ENCODE measurements around the gene SLC24A2.
"Not testable (repeated sequence)": the region's sequence is repeated elsewhere in the genome, so short reads cannot be mapped to it uniquely, and the experiment has no call there.

SLC24A2 gene

DNA sequence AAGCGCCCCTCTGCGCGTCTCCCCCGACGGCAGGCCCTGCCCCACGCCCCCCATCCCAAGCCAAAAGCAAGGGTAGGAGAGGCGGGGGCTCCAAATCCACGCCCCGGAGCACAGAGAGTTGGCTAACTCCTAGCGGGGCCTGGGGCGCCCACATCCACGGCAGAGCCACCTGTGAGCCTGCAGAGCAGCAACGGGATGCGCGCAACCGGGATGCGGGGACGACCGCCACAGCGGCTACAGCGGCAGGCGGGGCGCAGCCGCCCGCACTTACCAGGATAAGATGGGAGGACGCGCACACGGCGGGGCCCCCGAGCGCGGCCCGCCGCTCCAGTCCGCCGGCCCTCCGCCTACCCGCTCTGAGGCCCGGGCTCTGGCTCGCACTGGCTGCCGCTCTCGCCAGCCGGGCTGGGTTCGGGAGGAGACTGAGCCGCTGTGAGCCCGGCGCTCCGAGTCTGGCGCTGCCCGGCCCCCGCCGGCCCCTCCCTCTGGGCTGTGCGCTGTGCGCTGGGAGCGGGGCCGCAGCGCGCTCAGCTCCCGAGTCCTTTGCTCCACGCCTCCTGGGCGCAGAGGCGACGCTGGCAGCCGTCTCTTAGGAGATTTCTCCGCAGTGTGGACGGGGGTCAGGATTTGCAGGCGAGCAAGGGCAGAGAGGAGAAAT, at the start of gene SLC24A2:
SLC24A2 (minus strand) TSS at position 424 of the 658 bp plus-strand sequence.
- TF ChIP-seq, protein P1, sequence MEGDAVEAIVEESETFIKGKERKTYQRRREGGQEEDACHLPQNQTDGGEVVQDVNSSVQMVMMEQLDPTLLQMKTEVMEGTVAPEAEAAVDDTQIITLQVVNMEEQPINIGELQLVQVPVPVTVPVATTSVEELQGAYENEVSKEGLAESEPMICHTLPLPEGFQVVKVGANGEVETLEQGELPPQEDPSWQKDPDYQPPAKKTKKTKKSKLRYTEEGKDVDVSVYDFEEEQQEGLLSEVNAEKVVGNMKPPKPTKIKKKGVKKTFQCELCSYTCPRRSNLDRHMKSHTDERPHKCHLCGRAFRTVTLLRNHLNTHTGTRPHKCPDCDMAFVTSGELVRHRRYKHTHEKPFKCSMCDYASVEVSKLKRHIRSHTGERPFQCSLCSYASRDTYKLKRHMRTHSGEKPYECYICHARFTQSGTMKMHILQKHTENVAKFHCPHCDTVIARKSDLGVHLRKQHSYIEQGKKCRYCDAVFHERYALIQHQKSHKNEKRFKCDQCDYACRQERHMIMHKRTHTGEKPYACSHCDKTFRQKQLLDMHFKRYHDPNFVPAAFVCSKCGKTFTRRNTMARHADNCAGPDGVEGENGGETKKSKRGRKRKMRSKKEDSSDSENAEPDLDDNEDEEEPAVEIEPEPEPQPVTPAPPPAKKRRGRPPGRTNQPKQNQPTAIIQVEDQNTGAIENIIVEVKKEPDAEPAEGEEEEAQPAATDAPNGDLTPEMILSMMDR (IDR thresholded peaks at IDR 0.05; ENCODE audit: low read depth, low read length, missing control alignments) = no peak
- no peak within 1 kb of the TSS for H3K4me3 ChIP-seq (ENCODE audit: low read depth, low read length)
- DNase-seq (ENCODE audit: low read depth) = no peak

DNA sequence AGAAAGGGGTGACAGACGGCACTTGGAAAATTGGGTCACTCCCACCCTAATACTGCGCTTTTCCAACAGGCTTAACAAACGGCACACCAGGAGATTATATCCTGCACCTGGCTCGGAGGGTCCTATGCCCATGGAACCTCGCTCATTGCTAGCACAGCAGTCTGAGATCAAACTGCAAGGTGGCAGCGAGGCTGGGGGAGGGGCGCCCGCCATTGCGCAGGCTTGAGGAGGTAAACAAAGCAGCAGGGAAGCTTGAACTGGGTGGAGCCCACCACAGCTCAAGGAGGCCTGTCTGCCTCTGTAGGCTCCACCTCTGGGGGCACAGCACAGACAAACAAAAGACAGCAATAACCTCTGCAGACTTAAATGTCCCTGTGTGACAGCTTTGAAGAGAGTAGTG, 44.5 kb upstream of the SLC24A2 start:
- not testable (repeated sequence) for DNase-seq (ENCODE audit: low read depth)

DNA sequence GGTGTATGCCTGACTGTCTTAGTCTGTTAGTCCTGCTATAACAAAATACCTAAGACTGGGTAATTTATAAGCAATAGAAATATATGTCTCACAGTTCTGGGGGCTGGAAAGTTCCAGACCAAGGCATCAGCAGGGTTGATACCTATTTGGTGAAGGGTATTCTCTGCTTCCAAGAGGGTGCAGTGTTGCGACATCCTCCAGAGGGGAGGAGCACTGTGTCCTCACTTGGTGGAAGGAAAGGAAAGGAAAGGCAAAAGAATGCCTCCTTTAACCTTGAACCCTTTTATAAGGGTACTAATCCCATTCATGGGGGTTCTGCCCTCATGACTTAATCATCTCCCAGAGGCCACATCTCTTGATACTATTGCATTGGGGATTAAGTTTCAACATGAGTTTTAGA, 42.0 kb upstream of the SLC24A2 start:
- DNase-seq (ENCODE audit: low read depth) = no peak
- TF ChIP-seq, protein P1 (IDR thresholded peaks at IDR 0.05; ENCODE audit: low read depth, low read length, missing control alignments) = no peak
- no peak overlapping the region for H3K4me3 ChIP-seq (ENCODE audit: low read depth, low read length)

More for the DNA sequence above, 44.5 kb upstream of the SLC24A2 start:
- not testable (repeated sequence) for H3K4me3 ChIP-seq (ENCODE audit: low read depth, low read length)

DNA sequence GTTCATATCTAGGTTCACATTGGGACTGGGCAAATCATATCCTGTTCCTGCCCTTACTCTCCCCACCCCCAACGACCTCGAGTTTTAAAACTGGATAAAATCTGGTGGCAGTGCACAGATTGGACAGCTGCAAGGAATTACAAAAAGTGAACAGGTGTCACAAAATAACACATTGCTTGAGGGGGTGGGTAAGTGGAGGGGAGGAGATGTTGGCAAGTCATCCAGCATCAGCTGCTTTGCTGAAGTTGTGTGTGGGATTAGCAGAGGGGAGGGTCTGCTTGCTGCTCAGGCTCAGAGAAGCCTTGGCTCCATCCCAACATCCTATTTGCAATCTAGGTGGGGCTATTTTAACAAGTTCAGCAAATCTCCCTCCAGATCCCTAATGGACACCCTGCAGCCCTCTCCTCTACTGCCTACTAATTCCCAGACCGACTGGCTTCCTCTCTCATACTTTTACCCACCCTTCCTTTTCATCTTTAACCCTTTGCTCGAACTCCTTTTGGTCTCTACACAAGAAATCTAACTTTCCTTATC, 39.8 kb upstream of the SLC24A2 start:
- no peak for DNase-seq (ENCODE audit: low read depth)
- no peak overlapping the region for H3K4me3 ChIP-seq (ENCODE audit: low read depth, low read length)
- TF ChIP-seq, protein P1 (IDR thresholded peaks at IDR 0.05; ENCODE audit: low read depth, low read length, missing control alignments) = no peak

DNA sequence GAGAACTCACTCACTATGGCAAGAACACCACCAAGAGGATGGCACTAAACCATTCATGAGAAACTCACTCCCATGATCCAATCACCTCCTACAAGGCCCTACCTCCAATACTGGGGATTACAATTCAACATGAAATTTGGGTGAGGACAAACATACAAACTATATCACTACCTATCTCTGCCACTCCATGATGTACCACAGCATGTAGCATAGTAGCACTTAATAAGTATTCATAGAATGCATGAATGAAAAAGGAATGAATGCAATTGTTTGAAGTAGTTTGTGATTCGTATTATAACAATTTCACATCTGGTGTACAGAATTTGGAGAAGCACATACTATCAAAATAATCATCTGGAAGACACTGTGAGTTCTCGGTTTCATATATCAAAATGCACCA, 27.9 kb upstream of the SLC24A2 start:
- DNase-seq (ENCODE audit: low read depth) = no peak
- H3K4me3 ChIP-seq (ENCODE audit: low read depth, low read length) = no peak overlapping the region
- TF ChIP-seq, protein P1 (IDR thresholded peaks at IDR 0.05; ENCODE audit: low read depth, low read length, missing control alignments) = no peak

DNA sequence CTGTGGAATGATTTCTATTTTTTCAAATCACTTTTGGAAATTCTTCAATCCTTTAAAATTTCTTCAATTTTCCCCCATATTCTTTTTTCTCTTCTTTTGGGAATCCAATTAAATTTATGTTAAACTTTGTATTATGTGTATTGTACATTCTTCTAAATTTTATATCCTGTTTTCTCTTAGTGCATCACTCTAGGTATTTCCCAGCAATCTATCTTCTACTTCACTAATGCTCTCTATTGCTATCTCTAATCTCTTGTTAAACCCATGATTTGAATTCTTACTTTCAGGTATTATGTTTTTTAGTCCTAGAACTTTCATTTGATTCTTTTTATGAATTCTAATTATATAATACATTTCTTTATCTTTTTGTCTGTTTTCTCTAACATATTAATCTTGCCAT, 23.4 kb upstream of the SLC24A2 start:
- TF ChIP-seq, protein P1 (IDR thresholded peaks at IDR 0.05; ENCODE audit: low read depth, low read length, missing control alignments) = no peak
- DNase-seq (ENCODE audit: low read depth) = no peak

DNA sequence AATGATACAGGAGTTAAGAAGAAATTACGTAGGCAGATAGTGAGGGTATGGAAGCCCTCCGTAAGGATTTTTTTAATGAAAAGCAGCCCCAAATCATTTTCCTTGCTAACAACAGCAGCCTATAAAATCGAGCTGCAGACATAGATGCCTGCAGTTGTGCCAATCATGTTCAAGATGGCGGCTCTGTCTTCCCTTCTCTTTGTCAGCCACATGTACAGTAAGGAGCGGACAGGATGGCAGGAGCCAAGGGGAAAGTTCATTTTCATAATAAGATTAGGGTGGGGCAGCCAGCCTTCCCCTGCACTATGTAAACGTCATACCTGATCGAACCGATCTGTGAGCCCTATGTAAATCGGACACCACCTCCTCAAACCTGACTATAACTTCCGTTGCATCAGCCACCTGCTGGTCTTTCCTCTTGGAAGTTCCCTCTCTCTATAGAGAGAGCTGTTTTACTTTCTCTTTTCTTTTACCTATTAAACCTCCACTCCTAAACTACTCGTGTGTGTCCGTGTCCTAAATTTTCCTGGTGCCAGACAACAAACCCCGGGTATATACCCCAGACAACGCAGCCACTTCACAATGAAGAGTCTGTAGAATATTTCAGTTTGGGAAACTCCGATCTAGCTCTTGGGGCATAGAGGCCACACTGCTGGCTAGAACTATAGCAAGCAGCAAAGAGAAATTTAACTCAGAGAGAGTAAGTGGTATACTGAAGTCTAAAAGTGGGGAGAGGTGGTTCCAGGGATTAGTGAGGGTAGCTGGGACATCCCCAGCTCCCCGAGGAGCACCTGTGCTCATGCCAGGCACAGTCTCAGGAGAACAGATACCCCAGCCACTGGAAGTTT, 20.8 kb upstream of the SLC24A2 start:
- no peak for DNase-seq (ENCODE audit: low read depth)
- H3K4me3 ChIP-seq (ENCODE audit: low read depth, low read length) = no peak overlapping the region
- TF ChIP-seq, protein P1 (IDR thresholded peaks at IDR 0.05; ENCODE audit: low read depth, low read length, missing control alignments) = no peak

More for the DNA sequence above, 23.4 kb upstream of the SLC24A2 start:
- no peak overlapping the region for H3K4me3 ChIP-seq (ENCODE audit: low read depth, low read length)

Measured in GM12864 (cell line).